Measurements from ENCODE around the gene ANTXR2.

ANTXR2 gene

DNA sequence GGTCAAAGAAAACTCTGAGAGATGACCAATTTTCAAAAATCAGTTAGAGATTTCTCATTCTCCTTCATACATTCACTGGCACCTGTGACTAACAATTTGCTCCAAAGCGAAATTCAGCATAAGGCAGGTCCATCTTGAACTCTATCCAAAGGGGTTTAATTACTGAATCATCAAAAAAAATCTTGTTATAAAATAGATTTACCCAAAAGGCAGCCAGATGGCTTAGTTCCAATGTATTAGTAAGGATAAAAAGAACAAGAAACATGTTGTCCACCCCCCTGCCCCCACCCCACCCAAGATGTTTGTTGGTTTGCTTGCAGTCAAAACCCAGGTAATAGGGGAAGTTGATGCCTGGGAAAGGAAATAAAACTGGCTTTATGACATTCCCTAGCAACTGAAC, 200.3 kb downstream of the ANTXR2 start:
- ATAC-seq (replicated peaks; ENCODE audit: extremely low read depth, poor library complexity, severe bottlenecking), result no peak
- Mint-ChIP-seq H3K4me1 (no peaks in the 10 kb centered on the region), H3K9me3 (no peaks in the 10 kb centered on the region), H3K4me3 (no peak overlapping the region), H3K27ac (ENCODE audit: low read depth) (no peak overlapping the region), H3K27me3 (peaks cover 14% of the 10 kb centered on the region), H3K36me3 (ENCODE audit: insufficient read depth) (peaks cover 1% of the 10 kb centered on the region)
- DNase-seq (ENCODE audit: low spot score in 2 of 2), result no peak

DNA sequence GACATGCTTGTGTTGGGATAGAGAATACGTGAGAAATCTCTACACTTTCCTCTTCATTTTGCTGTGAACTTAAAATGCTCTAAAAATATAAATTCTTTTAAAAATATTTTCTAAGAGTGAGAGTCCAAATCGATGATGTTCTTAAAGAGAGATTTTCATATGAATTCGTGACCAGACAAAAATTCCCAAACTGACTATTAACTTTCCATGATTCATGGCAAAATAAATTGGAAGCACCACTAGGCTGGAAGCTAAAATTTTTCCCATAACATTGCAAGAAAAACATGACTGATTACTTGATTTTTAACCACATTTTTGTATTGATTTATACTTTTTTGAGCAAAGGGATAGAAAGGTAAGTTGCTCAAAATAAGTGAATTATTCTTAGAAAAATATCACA, 201.1 kb downstream of the ANTXR2 start:
- H3K27me3 Mint-ChIP-seq, result peaks cover 14% of the 10 kb centered on the region
- ATAC-seq (replicated peaks; ENCODE audit: extremely low read depth, poor library complexity, severe bottlenecking) (no peak), DNase-seq (ENCODE audit: low spot score in 2 of 2) (no peak)
- H3K27ac Mint-ChIP-seq (ENCODE audit: low read depth), result no peak overlapping the region
- no peaks in the 10 kb centered on the region for H3K9me3 Mint-ChIP-seq
- no peaks in the 10 kb centered on the region for H3K4me1 Mint-ChIP-seq
- H3K4me3 Mint-ChIP-seq, result no peak overlapping the region
- H3K36me3 Mint-ChIP-seq (ENCODE audit: insufficient read depth), result peaks cover 1% of the 10 kb centered on the region

DNA sequence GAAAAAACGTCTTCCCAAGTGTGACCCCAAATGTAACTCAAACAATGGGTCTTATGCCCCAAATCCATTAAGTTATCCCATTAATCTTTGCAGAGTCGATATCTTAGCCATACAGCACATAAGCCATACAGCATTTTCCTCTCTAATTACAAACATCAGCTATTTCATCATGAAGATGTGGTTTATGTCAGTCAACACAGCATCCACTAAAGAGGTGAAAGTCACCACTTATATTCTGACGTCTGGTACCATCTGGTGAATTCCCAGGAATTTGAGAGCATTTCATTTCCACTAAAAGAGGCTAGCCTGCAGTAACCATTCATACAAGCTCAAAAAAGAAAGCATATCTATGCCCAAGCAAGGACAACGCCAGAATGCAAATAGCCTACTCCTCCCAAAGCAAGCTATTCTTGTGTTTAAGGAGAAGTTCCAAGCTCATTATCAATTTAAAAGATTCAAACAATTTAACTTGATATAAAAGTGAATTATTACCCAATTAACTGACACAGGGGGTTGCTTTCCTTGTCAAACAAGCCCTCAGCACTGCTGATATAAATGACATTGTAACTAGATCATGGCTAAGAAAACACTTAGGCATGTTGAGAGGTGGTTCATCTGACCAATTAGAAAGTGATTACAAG, 203.3 kb downstream of the ANTXR2 start:
- ATAC-seq (replicated peaks; ENCODE audit: extremely low read depth, poor library complexity, severe bottlenecking), result no peak
- Mint-ChIP-seq H3K9me3 (no peaks in the 10 kb centered on the region), H3K4me3 (no peak overlapping the region), H3K27me3 (peaks cover 14% of the 10 kb centered on the region), H3K36me3 (ENCODE audit: insufficient read depth) (no peaks in the 10 kb centered on the region), H3K27ac (ENCODE audit: low read depth) (no peak overlapping the region), H3K4me1 (no peaks in the 10 kb centered on the region)
- no peak for DNase-seq (ENCODE audit: low spot score in 2 of 2)

DNA sequence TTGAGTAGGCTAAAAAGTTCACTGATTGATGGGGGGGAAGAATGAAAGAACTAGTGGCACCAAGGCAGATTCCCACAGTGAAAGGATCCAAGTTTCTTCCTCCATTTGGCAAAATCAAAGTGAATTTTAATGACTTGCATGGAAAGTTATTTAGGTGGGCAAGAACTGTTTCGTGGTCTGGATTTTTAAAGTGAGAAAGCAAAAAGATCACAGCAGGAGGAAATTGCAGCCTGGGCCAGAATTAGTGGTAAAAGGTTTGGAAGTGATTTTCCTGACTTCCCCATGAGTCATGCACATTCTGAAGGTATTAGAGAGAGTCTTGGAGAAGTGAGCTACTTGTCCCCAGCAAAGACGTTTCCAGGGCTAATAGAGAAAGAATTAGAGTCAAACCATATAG, 207.8 kb downstream of the ANTXR2 start:
- DNase-seq (ENCODE audit: low spot score in 2 of 2) (no peak), ATAC-seq (replicated peaks; ENCODE audit: extremely low read depth, poor library complexity, severe bottlenecking) (no peak)
- H3K4me3 Mint-ChIP-seq, result no peak overlapping the region
- H3K9me3 Mint-ChIP-seq, result no peaks in the 10 kb centered on the region
- peaks cover 11% of the 10 kb centered on the region for H3K27me3 Mint-ChIP-seq
- no peak overlapping the region for H3K27ac Mint-ChIP-seq (ENCODE audit: low read depth)
- H3K36me3 Mint-ChIP-seq (ENCODE audit: insufficient read depth), result no peaks in the 10 kb centered on the region
- no peaks in the 10 kb centered on the region for H3K4me1 Mint-ChIP-seq

DNA sequence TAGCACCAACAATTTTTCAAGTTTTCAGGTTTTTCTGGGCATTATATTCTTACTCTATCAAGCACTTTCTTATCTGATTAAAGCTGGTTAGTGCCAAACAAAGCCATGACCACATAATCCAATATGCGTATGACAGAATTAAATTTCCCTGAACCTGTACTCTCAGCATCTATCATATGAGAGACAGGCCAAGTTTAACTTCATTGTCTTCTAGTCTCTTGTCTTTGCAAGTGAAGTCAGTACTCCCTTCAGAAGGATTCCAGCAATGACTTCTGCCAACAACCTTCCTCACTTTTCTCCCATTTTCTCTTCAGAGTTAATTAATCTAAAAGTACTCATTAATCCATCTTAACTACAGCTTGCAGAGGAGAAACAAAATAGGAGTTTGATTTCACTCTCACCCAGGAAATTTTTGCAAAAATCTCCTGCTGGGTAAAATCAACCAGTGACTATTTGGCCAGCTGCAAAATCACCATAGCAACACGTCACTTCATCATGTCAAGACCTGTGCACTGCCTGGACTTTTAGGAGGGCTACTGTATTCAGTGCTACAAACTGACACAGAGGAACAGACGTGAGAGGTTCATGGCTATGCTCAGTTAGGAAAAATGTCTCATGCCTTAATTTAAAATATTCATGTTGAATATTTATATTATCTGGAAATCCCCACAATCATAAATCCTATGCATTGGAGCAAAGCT, 208.4 kb downstream of the ANTXR2 start:
- Mint-ChIP-seq H3K4me3 (no peak overlapping the region), H3K4me1 (no peaks in the 10 kb centered on the region), H3K27me3 (peaks cover 6% of the 10 kb centered on the region), H3K27ac (ENCODE audit: low read depth) (no peak overlapping the region), H3K9me3 (no peaks in the 10 kb centered on the region), H3K36me3 (ENCODE audit: insufficient read depth) (no peaks in the 10 kb centered on the region)
- ATAC-seq (replicated peaks; ENCODE audit: extremely low read depth, poor library complexity, severe bottlenecking) (no peak), DNase-seq (ENCODE audit: low spot score in 2 of 2) (no peak)

DNA sequence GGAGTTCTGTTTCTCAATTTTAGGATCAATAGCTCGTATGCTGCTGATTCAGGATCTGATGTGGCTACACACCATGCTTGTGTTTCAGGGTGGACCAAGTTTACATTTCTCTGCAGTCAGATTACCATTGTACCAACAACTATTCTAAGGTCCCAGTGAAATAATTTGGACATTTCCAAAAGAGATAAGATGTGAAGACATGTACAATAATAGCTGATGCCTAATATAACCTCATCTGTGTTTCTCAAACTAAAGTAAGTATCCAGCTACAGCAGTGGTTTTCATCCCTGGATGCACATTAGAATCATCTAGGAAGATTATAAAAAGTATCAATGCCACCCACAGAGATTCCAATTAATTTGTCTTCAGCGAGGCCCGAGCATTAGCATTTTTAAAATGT, 209.7 kb downstream of the ANTXR2 start:
- no peaks in the 10 kb centered on the region for H3K36me3 Mint-ChIP-seq (ENCODE audit: insufficient read depth)

DNA sequence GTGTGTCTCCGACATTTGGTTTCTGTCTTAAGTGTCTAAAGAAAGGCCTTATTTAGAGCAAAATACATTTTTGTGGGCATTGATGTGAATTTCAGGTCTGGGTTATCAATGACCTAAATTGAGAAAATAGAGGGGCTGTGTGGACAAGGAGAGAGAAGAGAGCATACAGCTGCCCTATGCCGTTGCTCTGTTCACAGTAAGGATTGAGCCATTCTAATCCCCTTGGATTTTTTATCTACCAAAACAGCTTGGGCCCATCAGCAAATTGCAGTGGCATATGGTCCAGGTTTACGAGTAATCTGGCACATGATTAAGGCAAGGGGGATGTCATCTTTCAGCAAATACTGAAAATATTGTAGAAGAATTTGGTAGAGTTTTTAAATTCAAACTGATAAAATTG, 210.2 kb downstream of the ANTXR2 start:
- Mint-ChIP-seq H3K4me1 (no peaks in the 10 kb centered on the region), H3K27me3 (no peaks in the 10 kb centered on the region), H3K9me3 (no peaks in the 10 kb centered on the region), H3K36me3 (ENCODE audit: insufficient read depth) (no peaks in the 10 kb centered on the region), H3K4me3 (no peak overlapping the region), H3K27ac (ENCODE audit: low read depth) (no peak overlapping the region)
- no peak for DNase-seq (ENCODE audit: low spot score in 2 of 2)
- no peak for ATAC-seq (replicated peaks; ENCODE audit: extremely low read depth, poor library complexity, severe bottlenecking)

More for the DNA sequence above, 209.7 kb downstream of the ANTXR2 start:
- no peak overlapping the region for H3K27ac Mint-ChIP-seq (ENCODE audit: low read depth)
- no peak for DNase-seq (ENCODE audit: low spot score in 2 of 2)
- H3K27me3 Mint-ChIP-seq, result no peaks in the 10 kb centered on the region
- no peak for ATAC-seq (replicated peaks; ENCODE audit: extremely low read depth, poor library complexity, severe bottlenecking)
- no peak overlapping the region for H3K4me3 Mint-ChIP-seq
- no peaks in the 10 kb centered on the region for H3K9me3 Mint-ChIP-seq
- no peaks in the 10 kb centered on the region for H3K4me1 Mint-ChIP-seq

DNA sequence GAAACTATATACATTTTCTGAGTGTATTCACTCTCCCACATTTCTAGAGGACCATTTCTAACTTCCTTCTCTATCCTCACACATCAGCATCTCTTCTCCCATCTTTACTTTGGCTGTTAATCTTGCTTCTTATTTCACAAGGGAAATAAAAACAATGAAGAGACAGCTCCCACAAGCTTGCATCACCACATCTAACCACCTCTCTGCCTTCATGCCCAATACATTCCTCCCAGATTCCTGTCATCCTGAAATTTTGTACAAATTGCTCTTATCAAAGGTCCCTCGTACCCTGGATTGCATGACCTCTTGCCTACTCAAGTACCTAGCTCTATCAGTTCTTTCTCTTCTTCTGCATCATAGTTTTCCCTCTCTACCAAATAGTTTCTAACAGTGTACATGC, 215.2 kb downstream of the ANTXR2 start:
- H3K27ac Mint-ChIP-seq (ENCODE audit: low read depth), result no peak overlapping the region
- DNase-seq (ENCODE audit: low spot score in 2 of 2) (no peak), ATAC-seq (replicated peaks; ENCODE audit: extremely low read depth, poor library complexity, severe bottlenecking) (no peak)
- H3K9me3 Mint-ChIP-seq, result no peaks in the 10 kb centered on the region
- no peaks in the 10 kb centered on the region for H3K27me3 Mint-ChIP-seq
- no peak overlapping the region for H3K4me3 Mint-ChIP-seq
- H3K4me1 Mint-ChIP-seq, result no peaks in the 10 kb centered on the region
- H3K36me3 Mint-ChIP-seq (ENCODE audit: insufficient read depth), result no peaks in the 10 kb centered on the region

DNA sequence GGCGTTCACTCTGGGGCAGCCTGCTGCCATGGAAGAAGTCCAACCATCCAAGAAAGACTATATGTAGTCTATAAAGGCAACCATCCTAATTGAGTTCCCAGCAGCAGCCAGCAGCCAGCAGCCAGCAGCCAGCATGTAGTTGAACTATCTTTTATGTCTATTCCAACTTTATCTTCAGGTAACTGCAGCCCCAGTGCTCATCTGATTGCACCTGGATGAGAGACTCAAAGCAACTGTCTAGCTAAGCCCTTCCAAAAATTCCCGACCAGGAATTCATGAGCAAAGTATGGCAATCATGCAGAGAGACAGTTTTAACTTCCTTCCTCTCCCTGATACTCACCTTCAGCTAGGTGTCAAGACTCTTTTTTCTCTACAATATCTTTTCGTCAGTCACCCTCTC, 216.8 kb downstream of the ANTXR2 start:
- Mint-ChIP-seq H3K27ac (ENCODE audit: low read depth) (no peak overlapping the region), H3K4me1 (no peaks in the 10 kb centered on the region), H3K36me3 (ENCODE audit: insufficient read depth) (no peaks in the 10 kb centered on the region), H3K4me3 (no peak overlapping the region), H3K27me3 (no peaks in the 10 kb centered on the region), H3K9me3 (no peaks in the 10 kb centered on the region)
- ATAC-seq (replicated peaks; ENCODE audit: extremely low read depth, poor library complexity, severe bottlenecking), result no peak
- DNase-seq (ENCODE audit: low spot score in 2 of 2), result no peak

DNA sequence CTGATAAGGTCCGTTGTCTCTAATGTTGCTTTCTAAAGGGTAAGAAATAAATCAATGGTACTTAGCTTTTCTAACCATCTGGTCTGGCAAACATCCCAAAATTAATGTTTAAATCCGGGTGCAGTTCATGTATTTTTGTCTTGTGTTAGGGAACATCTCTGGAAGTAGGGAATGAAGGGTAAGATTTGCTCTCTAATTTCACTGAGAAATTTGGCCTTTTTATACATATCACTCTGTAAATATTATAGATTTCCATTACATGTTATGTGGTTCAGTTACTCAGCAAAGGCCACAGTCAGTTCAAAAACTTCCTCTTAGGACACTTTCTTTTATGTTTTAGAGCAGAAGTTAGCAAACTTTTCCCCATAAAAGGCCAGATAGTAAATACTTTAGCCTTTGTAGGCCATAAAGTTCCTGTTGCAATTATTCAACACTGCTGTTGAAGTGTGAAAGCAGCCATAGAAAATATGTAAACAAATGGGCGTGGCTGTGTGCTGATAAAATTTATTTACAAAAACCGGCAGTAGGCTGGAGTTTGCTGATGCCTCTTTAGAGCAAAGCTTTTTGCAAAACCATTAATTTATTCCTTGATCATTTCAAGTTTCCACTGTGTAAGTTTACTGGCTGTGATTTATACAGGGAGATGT, 218.1 kb downstream of the ANTXR2 start:
- Mint-ChIP-seq H3K36me3 (ENCODE audit: insufficient read depth) (no peaks in the 10 kb centered on the region), H3K27me3 (no peaks in the 10 kb centered on the region), H3K4me3 (no peak overlapping the region), H3K4me1 (no peaks in the 10 kb centered on the region), H3K27ac (ENCODE audit: low read depth) (no peak overlapping the region), H3K9me3 (no peaks in the 10 kb centered on the region)
- DNase-seq (ENCODE audit: low spot score in 2 of 2) (no peak), ATAC-seq (replicated peaks; ENCODE audit: extremely low read depth, poor library complexity, severe bottlenecking) (no peak)

DNA sequence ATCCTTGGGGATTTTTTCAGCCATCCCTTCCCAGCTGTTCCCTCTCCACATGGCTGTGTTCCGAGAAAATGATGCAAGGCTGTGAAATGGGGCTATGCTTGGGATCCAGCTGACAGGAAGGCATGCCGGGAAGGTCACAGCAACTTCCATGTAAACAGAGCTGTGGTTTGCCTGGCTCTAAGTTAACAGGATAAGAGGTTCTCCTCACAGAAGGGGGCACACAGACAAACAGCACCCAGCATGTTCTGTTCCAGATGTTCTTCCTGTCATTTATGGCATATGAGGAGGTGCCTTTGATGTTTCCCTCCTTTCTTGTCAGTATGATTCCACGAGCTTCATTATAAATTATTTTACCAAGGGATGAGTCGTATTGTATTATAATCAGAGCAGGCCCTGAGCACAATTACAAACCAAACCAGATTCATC, 220.7 kb downstream of the ANTXR2 start:
- Mint-ChIP-seq H3K9me3 (no peaks in the 10 kb centered on the region), H3K4me3 (no peak overlapping the region), H3K4me1 (no peaks in the 10 kb centered on the region), H3K27me3 (peaks cover 22% of the 10 kb centered on the region), H3K36me3 (ENCODE audit: insufficient read depth) (no peaks in the 10 kb centered on the region), H3K27ac (ENCODE audit: low read depth) (no peak overlapping the region)
- ATAC-seq (replicated peaks; ENCODE audit: extremely low read depth, poor library complexity, severe bottlenecking), result no peak
- no peak for DNase-seq (ENCODE audit: low spot score in 2 of 2)

DNA sequence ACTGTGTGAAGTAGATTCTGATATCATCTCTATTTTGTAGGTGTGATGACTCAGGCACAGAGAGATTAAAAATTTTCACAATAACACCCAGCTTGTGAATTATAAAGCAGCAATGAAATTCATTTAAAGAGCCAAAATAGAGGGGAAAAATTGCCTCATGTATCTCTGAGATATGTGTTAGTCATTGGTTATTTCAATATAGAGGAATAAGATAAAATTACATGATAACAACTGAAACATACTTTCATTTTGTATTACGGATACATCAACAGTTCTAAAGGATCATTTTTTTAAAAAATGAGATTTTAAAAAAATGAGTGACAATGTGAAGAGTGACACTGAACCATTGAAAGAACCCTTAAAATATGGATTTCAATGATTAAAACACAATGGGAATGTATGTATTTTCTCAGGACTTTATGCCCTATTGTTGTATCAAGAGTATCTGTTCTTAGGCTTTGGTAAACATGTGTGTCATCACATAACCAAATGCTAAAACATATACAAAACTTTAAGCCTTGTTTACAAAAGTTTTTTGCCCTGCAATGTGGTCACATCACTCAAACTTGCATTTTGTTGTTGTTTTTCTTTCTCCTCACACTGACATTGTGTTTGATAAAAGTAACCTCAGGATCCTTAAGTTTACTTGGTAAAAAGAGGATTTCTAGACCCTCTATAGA, 221.3 kb downstream of the ANTXR2 start:
- no peak overlapping the region for H3K4me3 Mint-ChIP-seq

More for the DNA sequence above, 221.3 kb downstream of the ANTXR2 start:
- Mint-ChIP-seq H3K36me3 (ENCODE audit: insufficient read depth) (no peaks in the 10 kb centered on the region), H3K9me3 (no peaks in the 10 kb centered on the region), H3K27ac (ENCODE audit: low read depth) (no peak overlapping the region), H3K27me3 (peaks cover 22% of the 10 kb centered on the region), H3K4me1 (no peaks in the 10 kb centered on the region)
- DNase-seq (ENCODE audit: low spot score in 2 of 2) (no peak), ATAC-seq (replicated peaks; ENCODE audit: extremely low read depth, poor library complexity, severe bottlenecking) (no peak)

Measured in central memory CD8-positive, alpha-beta T cell (primary cell).